ENCODE data around the gene SPINK4. TPM values are rescaled to one million over a fixed set of nuclear protein-coding genes. Genes with fewer than 3 reads are reported as not detected.

The SPINK4 gene
- not detected in 3 replicates for total RNA-seq (2021)
- not detected for Bru-seq, nascent RNA
- long read RNA-seq, experiment 1 = 0 reads
- long read RNA-seq, experiment 2 = 0 reads
- long read RNA-seq, experiment 3 = 0 reads

GRCh38 chr9:33239921-33240320 lies at the start of gene SPINK4:
Gene SPINK4, plus strand, starts transcription at chr9:33240167. Its CDS starts 42 bp downstream, at chr9:33240209.
- Mint-ChIP-seq H3K27ac (no peak within 1 kb of the TSS), H3K27me3 (ENCODE audit: low read depth) (peaks cover 5% of the 10 kb centered on the region), H3K4me3 (no peak within 1 kb of the TSS), H3K4me1 (no peaks in the 10 kb centered on the region), H3K9me3 (no peaks in the 10 kb centered on the region), H3K36me3 (no peaks in the 10 kb centered on the region)
- CTCF ChIA-PET = interaction anchor here (3.3 kb wide), 1 partner anchor 14 kb away, joined by 12 read pairs; no protein-coding TSS in a partner anchor
- TF ChIP-seq ZNF317 (CRISPR knock-in tag; IDR thresholded peaks at IDR 0.05; ENCODE audit: borderline replicate concordance, low read depth) (no peak), ATF6 (CRISPR knock-in tag; IDR thresholded peaks at IDR 0.05) (no peak), E2F1 (CRISPR knock-in tag; IDR thresholded peaks at IDR 0.05) (no peak), ZNF396 (CRISPR knock-in tag; IDR thresholded peaks at IDR 0.05; ENCODE audit: borderline replicate concordance) (no peak), SP1 (CRISPR knock-in tag; conservative IDR thresholded peaks at IDR 0.05) (no peak), ZNF121 (CRISPR knock-in tag; IDR thresholded peaks at IDR 0.05) (no peak), FOXJ3 (CRISPR knock-in tag; IDR thresholded peaks at IDR 0.05; ENCODE audit: borderline replicate concordance) (no peak)
- DNase-seq (ENCODE audit: low spot score) = no peak
- POLR2A ChIA-PET = interaction anchor here (0.7 kb wide), 1 partner anchor 9 kb away, joined by 3 read pairs; no protein-coding TSS in a partner anchor
- ATAC-seq = no peak

- ATAC-seq (no peak), DNase-seq (ENCODE audit: low spot score) (no peak)
- Mint-ChIP-seq H3K4me3 (no peak overlapping the region), H3K9me3 (no peaks in the 10 kb centered on the region), H3K4me1 (peaks cover 3% of the 10 kb centered on the region), H3K27ac (no peak overlapping the region), H3K36me3 (no peaks in the 10 kb centered on the region), H3K27me3 (ENCODE audit: low read depth) (no peaks in the 10 kb centered on the region; the same call in 1 of the 2 replicates)
- TF ChIP-seq ZNF671 (CRISPR knock-in tag; IDR thresholded peaks at IDR 0.05) = no peak
- TF ChIP-seq ERG (CRISPR knock-in tag; IDR thresholded peaks at IDR 0.05) = no peak
- no peak for TF ChIP-seq NFYB (CRISPR knock-in tag; conservative IDR thresholded peaks at IDR 0.05; ENCODE audit: low read depth)
- TF ChIP-seq ZSCAN18 (CRISPR knock-in tag; IDR thresholded peaks at IDR 0.05) = no peak
- TF ChIP-seq GRHL2 (CRISPR knock-in tag; IDR thresholded peaks at IDR 0.05; ENCODE audit: insufficient replicate concordance, severe bottlenecking) = no peak
- no peak for TF ChIP-seq STAT6 (CRISPR knock-in tag; conservative IDR thresholded peaks at IDR 0.05; ENCODE audit: low read depth)
- no peak for TF ChIP-seq PREB (CRISPR knock-in tag; IDR thresholded peaks at IDR 0.05; ENCODE audit: borderline replicate concordance)
- no peak for TF ChIP-seq NR1H2 (CRISPR knock-in tag; IDR thresholded peaks at IDR 0.05)
- TF ChIP-seq GTF2I (CRISPR knock-in tag; conservative IDR thresholded peaks at IDR 0.05) = no peak
- no peak for TF ChIP-seq MXD4 (CRISPR knock-in tag; IDR thresholded peaks at IDR 0.05; ENCODE audit: borderline replicate concordance)
- ChIA-PET CTCF (no interaction called here), POLR2A (no interaction called here)
Measured at GRCh38 chr9:33192493-33193255, 47.3 kb upstream of the SPINK4 start.
